PC-9 (cell line): Measurements from ENCODE around the gene AK5. TPM values are rescaled to one million over a fixed set of nuclear protein-coding genes. Genes with fewer than 3 reads are reported as not detected.

Source experiments
- BruUV-seq: library from RNA; stranded (reverse); fragments of 400-500 nt; replicated peaks from 2 replicates; lab custom pipeline; 2021; lab: Mats Ljungman, UMichigan
- CTCF ChIA-PET: fragments of 300-600 bp; sonication (Branson Sonifier 250); formaldehyde crosslinking; loops from one replicate; lab custom pipeline; 2022; ENCODE audit warnings: antibody characterized with exemption; lab: Charles Lee
- POLR2A ChIA-PET: fragments of 300-600 bp; sonication (Branson Sonifier 250); formaldehyde crosslinking; loops from one replicate; lab custom pipeline; 2022; ENCODE audit warnings: antibody characterized with exemption; ENCODE audit not compliant: unreplicated experiment; lab: Charles Lee
- DNase-seq, 2 experiments: peaks; one replicate each; pipeline versions ENCODE4 v3.0.0 to v3.0.0-alpha.2; 2015 to 2022; ENCODE audit warnings: mixed read lengths in 1 of 2
- H2AFZ ChIP-seq: fragments of 200-600 bp; sonication (generic); 2 replicates; pipeline ENCODE4 v1.8.1; 2017; ENCODE audit warnings: antibody characterized with exemption
- H3F3A ChIP-seq: fragments of 200-600 bp; sonication (generic); 2 replicates; pipeline ENCODE4 v1.8.1; 2017; ENCODE audit warnings: antibody characterized with exemption, mild to moderate bottlenecking, low read depth; ENCODE audit not compliant: insufficient read depth
- H3K27ac ChIP-seq: fragments of 200-600 bp; sonication (generic); 2 replicates; pipeline ENCODE4 v1.6.1; 2016; ENCODE audit warnings: mixed run types
- H3K27me3 ChIP-seq: fragments of 200-600 bp; sonication (generic); 2 replicates; pipeline ENCODE4 v1.6.1; 2016; ENCODE audit warnings: low read depth, mixed run types; ENCODE audit not compliant: insufficient read depth
- H3K36me3 ChIP-seq: fragments of 200-600 bp; sonication (generic); 2 replicates; pipeline ENCODE4 v1.6.1; 2016; ENCODE audit warnings: low read depth, mixed run types
- H3K4me1 ChIP-seq: fragments of 200-600 bp; sonication (generic); replicated peaks from 2 replicates; pipeline ENCODE4 v1.6.1; 2016; ENCODE audit warnings: mixed run types; ENCODE audit not compliant: insufficient read depth
- H3K4me2 ChIP-seq: fragments of 200-600 bp; sonication (generic); 2 replicates; pipeline ENCODE4 v1.6.1; 2017; ENCODE audit warnings: mixed run types
- H3K4me3 ChIP-seq: fragments of 200-600 bp; sonication (generic); 2 replicates; pipeline ENCODE4 v1.6.1; 2016; ENCODE audit warnings: mixed run types
- H3K79me2 ChIP-seq: fragments of 200-600 bp; sonication (generic); 2 replicates; pipeline ENCODE4 v1.6.1; 2017; ENCODE audit warnings: low read depth, mixed run types
- H3K9me2 ChIP-seq: fragments of 200-600 bp; sonication (generic); 2 replicates; pipeline ENCODE4 v1.8.1; 2017; ENCODE audit warnings: mild to moderate bottlenecking; ENCODE audit not compliant: insufficient read depth
- H3K9me3 ChIP-seq: fragments of 200-600 bp; sonication (generic); 2 replicates; pipeline ENCODE4 v1.8.1; 2016; ENCODE audit warnings: low read depth; ENCODE audit not compliant: insufficient read depth
- H4K20me1 ChIP-seq: fragments of 200-600 bp; sonication (generic); 2 replicates; pipeline ENCODE4 v1.8.1; 2017; ENCODE audit not compliant: insufficient read depth
- CTCF ChIP-seq: fragments of 200-600 bp; sonication (generic); conservative IDR thresholded peaks from 2 replicates; pipeline ENCODE4 v1.6.1; 2017; ENCODE audit warnings: mixed run types, antibody characterized with exemption, mild to moderate bottlenecking, moderate library complexity
- EZH2 ChIP-seq: fragments of 200-600 bp; sonication (generic); IDR thresholded peaks from 2 replicates; pipeline ENCODE4 v1.8.0; 2017; ENCODE audit warnings: antibody characterized with exemption, low read depth
- intact Hi-C: fragments of 100-400 bp; cut with micrococcal nuclease; formaldehyde crosslinking; loops from one replicate; pipeline ENCODE4 v1.10.0; 2022; ENCODE audit not compliant: unreplicated experiment
- total RNA-seq: library from RNA; stranded (reverse); gene quantifications from 2 replicates; pipeline ENCODE4 v1.2.3, GENCODE V29; 2021

Gene AK5
- total RNA-seq, 1 experiment from 2014 or later, result 1.2 TPM

GRCh38 chr1:77388661-77389060 is 106.8 kb downstream of the AK5 start:
- H3K27me3 ChIP-seq, result no peaks in the 10 kb centered on the region
- TF ChIP-seq EZH2 (no peak), CTCF (no peak)
- H3K9me2 ChIP-seq, result no peaks in the 10 kb centered on the region
- DNase-seq, result no peak
- H4K20me1 ChIP-seq, result no peaks in the 10 kb centered on the region
- no peak overlapping the region for H3K4me2 ChIP-seq
- no peaks in the 10 kb centered on the region for H3K79me2 ChIP-seq
- intact Hi-C loops, result no loop called here
- no peaks in the 10 kb centered on the region for H3K9me3 ChIP-seq
- no peaks in the 10 kb centered on the region for H3K36me3 ChIP-seq
- ChIA-PET CTCF (no interaction called here), POLR2A (no interaction called here)
- no peaks in the 10 kb centered on the region for H3F3A ChIP-seq
- BruUV-seq, result no TSS peak
- H3K27ac ChIP-seq, result no peak overlapping the region
- H3K4me1 ChIP-seq, result no peaks in the 10 kb centered on the region
- H3K4me3 ChIP-seq, result no peak overlapping the region
- no peak overlapping the region for H2AFZ ChIP-seq

- Histone ChIP-seq H3K4me2 (no peak overlapping the region), H4K20me1 (no peaks in the 10 kb centered on the region), H3K4me3 (no peak overlapping the region), H3K27ac (no peak overlapping the region), H3K4me1 (peaks cover 9% of the 10 kb centered on the region; the same call in 1 of the 2 replicates), H3K79me2 (no peaks in the 10 kb centered on the region), H3K27me3 (no peaks in the 10 kb centered on the region), H3F3A (no peaks in the 10 kb centered on the region), H3K36me3 (no peaks in the 10 kb centered on the region), H2AFZ (no peak overlapping the region), H3K9me3 (no peaks in the 10 kb centered on the region), H3K9me2 (no peaks in the 10 kb centered on the region)
- TF ChIP-seq CTCF (no peak), EZH2 (no peak)
- ChIA-PET POLR2A (no interaction called here), CTCF (no interaction called here)
- DNase-seq, result no peak
- intact Hi-C loops, result no loop called here
- BruUV-seq, result no TSS peak
These were observed 110.7 kb downstream of the AK5 start for GRCh38 chr1:77392486-77392885.

- POLR2A ChIA-PET, result interaction anchor here (0.6 kb wide), 1 partner anchor 290 kb away, joined by 3 read pairs; no protein-coding TSS in a partner anchor
- Histone ChIP-seq H3K4me2 (peak overlapping the region; percentile 37; the same call in 1 of the 2 replicates), H3K9me2 (no peaks in the 10 kb centered on the region), H3K9me3 (no peaks in the 10 kb centered on the region), H3K79me2 (no peaks in the 10 kb centered on the region), H3K4me3 (no peak overlapping the region), H4K20me1 (no peaks in the 10 kb centered on the region), H2AFZ (0 out of 2 replicates have a peak overlapping the region, but pooled peaks have one; percentile 14), H3K27ac (no peak overlapping the region), H3K36me3 (no peaks in the 10 kb centered on the region), H3F3A (no peaks in the 10 kb centered on the region), H3K4me1 (peaks cover 9% of the 10 kb centered on the region; the same call in 1 of the 2 replicates), H3K27me3 (no peaks in the 10 kb centered on the region)
- BruUV-seq, result no TSS peak
- DNase-seq, result peak in 1 of 2 experiments; percentile 67
- CTCF ChIA-PET, result no interaction called here
- TF ChIP-seq EZH2 (no peak), CTCF (no peak)
- intact Hi-C loops, result no loop called here
These were observed 112.3 kb downstream of the AK5 start for GRCh38 chr1:77394166-77394565.
